ENCODE results near the gene LRRC75B. TPM values are rescaled to one million over a fixed set of nuclear protein-coding genes. Genes with fewer than 3 reads are reported as not detected.
A peak's percentile ranks its signal among the peaks of the same experiment; 100 is the strongest.

Gene LRRC75B
- total and polyA plus RNA-seq, 9 donors = 8.0 to 14.9 (median 9.1) TPM

GRCh38 chr22:24587251-24587650 is 5.6 kb downstream of the LRRC75B start:
- H3K4me1 ChIP-seq (ENCODE audit: control insufficient read depth, insufficient read depth, low read length) = peaks cover 24% of the 10 kb centered on the region
- peaks cover 44% of the 10 kb centered on the region for H3K36me3 ChIP-seq (ENCODE audit: control insufficient read depth, insufficient read depth, low read length)
- no peak overlapping the region for H3K4me3 ChIP-seq (ENCODE audit: low read length)
- H3K27me3 ChIP-seq (ENCODE audit: control insufficient read depth, insufficient read depth, low read length) = no peaks in the 10 kb centered on the region
- no peak for DNase-seq
- 77% methylated on average over 2 of the region's 5 CpGs for WGBS (ENCODE audit: insufficient coverage)
- no peaks in the 10 kb centered on the region for H3K9me3 ChIP-seq (replicated peaks; ENCODE audit: control insufficient read depth, low read depth, low read length)
- no peak overlapping the region for H3K27ac ChIP-seq (ENCODE audit: low read length)

DNA sequence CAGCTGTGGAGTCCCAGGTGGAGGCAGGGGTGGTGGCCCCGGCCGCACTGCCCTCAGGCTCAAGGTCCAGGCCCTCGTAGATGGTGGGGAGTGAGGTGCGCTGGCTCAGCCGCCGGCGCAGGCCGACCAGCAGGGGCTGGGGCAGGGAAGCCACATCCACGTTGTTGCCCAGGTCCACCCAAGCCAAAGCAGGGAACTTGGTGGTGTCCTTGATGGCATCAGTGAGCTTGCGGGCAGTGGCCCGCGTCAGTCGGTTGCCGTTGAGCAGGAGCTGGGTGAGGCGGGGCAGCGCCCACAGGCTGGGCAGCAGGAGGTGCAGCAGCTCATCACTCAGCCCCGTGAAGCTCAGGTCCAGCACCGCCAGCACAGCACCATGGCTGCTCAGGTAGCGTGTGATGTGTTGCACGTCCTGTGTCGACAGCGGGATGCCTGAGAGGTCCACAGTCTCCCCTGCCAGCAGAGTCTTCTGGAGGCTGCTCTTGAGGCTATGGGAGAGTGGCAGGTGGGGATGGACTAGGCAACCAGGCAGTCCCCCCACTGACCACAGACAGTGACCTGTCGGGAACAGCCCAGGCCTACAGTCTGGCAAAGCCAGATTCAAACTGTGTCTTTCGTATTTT is 6.8 kb downstream of the LRRC75B start:
- DNase-seq = no peak
- Histone ChIP-seq H3K27ac (ENCODE audit: low read length) (no peak overlapping the region), H3K4me3 (ENCODE audit: low read length) (no peak overlapping the region), H3K9me3 (replicated peaks; ENCODE audit: control insufficient read depth, low read depth, low read length) (no peaks in the 10 kb centered on the region), H3K4me1 (ENCODE audit: control insufficient read depth, insufficient read depth, low read length) (peaks cover 19% of the 10 kb centered on the region), H3K36me3 (ENCODE audit: control insufficient read depth, insufficient read depth, low read length) (peaks cover 44% of the 10 kb centered on the region), H3K27me3 (ENCODE audit: control insufficient read depth, insufficient read depth, low read length) (no peaks in the 10 kb centered on the region)
- WGBS (ENCODE audit: insufficient coverage) = 92% methylated on average over 24 of the region's 24 CpGs

- peaks cover 44% of the 10 kb centered on the region for H3K36me3 ChIP-seq (ENCODE audit: control insufficient read depth, insufficient read depth, low read length)
- no peak overlapping the region for H3K27ac ChIP-seq (ENCODE audit: low read length)
- H3K4me3 ChIP-seq (ENCODE audit: low read length) = no peak overlapping the region
- H3K27me3 ChIP-seq (ENCODE audit: control insufficient read depth, insufficient read depth, low read length) = no peaks in the 10 kb centered on the region
- no peak for DNase-seq
- peaks cover 19% of the 10 kb centered on the region for H3K4me1 ChIP-seq (ENCODE audit: control insufficient read depth, insufficient read depth, low read length)
- no peaks in the 10 kb centered on the region for H3K9me3 ChIP-seq (replicated peaks; ENCODE audit: control insufficient read depth, low read depth, low read length)
- 86% methylated on average over 2 of the region's 3 CpGs for WGBS (ENCODE audit: insufficient coverage)
Observed at GRCh38 chr22:24585461-24585860, 7.4 kb downstream of the LRRC75B start.

DNA sequence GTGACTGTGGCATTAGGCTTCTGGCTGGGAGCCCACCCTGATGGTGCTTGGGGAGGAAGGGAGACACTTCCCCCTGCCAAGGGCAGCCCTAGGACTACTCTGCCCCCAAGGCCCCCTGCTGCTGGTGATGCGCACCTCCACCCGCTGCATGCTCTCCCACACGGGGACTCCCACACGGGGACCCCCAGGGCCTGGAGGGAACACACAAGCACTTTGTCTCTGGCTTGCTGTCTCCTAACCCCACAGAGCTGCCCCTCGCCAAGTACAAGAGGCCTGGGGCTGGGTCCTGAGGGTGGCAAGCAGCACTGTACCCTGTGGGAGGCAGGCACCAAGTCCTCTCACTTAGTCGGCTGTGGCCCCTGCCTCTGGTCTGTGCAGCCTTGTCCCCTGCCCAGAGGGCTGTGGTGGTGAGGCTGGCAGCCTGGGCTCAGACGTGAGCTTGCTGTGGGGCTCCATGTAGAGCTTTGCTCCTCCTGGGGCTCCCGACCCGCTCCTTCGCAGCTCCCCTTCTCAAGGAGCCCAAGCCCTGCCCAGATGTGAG is 7.9 kb downstream of the LRRC75B start:
- DNase-seq = no peak
- 81% methylated on average over 10 of the region's 10 CpGs for WGBS (ENCODE audit: insufficient coverage)
- no peak overlapping the region for H3K4me3 ChIP-seq (ENCODE audit: low read length)
- peaks cover 44% of the 10 kb centered on the region for H3K36me3 ChIP-seq (ENCODE audit: control insufficient read depth, insufficient read depth, low read length)
- no peaks in the 10 kb centered on the region for H3K9me3 ChIP-seq (replicated peaks; ENCODE audit: control insufficient read depth, low read depth, low read length)
- H3K27ac ChIP-seq (ENCODE audit: low read length) = no peak overlapping the region
- no peaks in the 10 kb centered on the region for H3K27me3 ChIP-seq (ENCODE audit: control insufficient read depth, insufficient read depth, low read length)
- H3K4me1 ChIP-seq (ENCODE audit: control insufficient read depth, insufficient read depth, low read length) = peaks cover 19% of the 10 kb centered on the region

DNA sequence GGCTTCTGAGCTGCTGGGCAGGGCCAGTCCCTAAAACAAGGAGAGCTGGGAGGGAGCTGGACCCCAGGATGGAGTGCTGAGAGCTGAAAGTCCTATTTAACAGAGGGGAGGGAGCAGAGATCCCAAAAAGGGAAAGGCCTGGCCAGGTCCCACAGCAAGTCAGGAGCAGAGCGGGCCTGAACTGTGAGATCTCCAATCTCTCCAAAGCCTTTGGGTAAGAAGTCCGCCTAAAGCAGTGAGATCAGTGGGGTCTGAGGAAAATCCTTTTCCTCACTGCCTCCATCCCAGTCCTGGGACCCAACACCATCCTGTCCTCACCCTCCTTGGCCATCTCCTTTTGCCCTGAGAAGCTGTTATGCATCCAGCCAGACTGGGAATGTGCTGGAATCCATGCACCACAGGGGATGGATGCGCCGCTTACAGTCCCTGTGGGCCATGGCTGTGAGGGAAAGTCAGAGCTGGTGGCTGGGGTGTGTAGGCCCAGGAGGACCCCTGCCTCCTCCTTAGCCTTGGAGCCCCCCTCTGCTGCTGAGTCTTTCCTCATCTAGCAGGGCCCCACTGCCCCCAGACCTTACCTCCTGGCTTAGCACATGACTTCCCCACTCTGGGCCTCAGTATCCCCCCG is 8.6 kb downstream of the LRRC75B start:
- H3K4me3 ChIP-seq (ENCODE audit: low read length) = no peak overlapping the region
- peaks cover 40% of the 10 kb centered on the region for H3K36me3 ChIP-seq (ENCODE audit: control insufficient read depth, insufficient read depth, low read length)

DNA sequence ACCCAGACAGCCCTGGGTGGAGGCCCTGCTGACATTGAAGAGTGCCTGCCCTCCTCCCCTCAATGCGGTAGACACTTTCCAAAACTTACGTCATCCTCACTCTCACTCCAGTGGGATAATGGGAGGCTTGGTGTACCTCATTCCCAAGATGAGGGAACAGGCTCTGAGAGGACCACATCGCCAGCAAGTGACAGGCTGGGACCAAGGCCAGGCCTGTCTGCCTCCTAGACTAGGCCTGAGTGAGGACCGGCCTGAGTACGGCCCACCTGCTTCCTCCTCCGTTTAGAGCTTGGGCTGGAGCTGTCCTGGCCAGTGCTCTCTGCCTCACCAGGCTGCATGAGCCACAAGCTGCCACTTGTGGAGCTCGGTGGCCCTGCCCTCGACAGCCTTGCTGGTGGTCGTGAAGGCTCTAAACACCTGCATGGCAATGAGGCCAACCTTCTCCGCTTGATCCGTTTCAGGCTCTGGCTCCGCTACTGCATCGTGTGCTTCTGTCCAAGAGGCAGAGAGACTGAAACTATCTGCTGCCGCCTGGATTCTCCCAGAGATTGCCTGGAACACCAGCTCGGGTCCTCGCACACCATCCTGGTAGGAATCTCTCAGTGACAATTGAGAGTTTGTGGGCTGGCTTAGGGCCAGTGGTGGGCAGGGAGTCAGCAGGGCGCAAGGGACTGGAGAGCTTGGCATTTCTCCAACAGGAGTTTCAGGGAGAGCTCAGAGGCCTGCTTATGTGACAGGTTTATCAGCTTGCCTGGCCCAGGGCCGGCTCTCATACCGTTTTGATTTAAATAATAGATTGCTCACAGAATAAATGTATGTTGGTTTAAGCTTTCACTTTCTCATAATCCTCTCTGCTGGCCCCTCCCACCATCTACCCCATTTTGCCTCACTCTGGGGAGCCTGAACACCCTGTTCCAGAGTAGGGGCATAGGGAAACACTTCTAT is 9.4 kb downstream of the LRRC75B start:
- Histone ChIP-seq H3K4me3 (ENCODE audit: low read length) (no peak overlapping the region), H3K9me3 (replicated peaks; ENCODE audit: control insufficient read depth, low read depth, low read length) (no peaks in the 10 kb centered on the region), H3K36me3 (ENCODE audit: control insufficient read depth, insufficient read depth, low read length) (peaks cover 34% of the 10 kb centered on the region), H3K4me1 (ENCODE audit: control insufficient read depth, insufficient read depth, low read length) (peaks cover 19% of the 10 kb centered on the region), H3K27me3 (ENCODE audit: control insufficient read depth, insufficient read depth, low read length) (no peaks in the 10 kb centered on the region), H3K27ac (ENCODE audit: low read length) (peak overlapping the region; percentile 40)
- WGBS (ENCODE audit: insufficient coverage) = 54% methylated on average over 15 of the region's 19 CpGs
- DNase-seq = peak; percentile 38

More for the DNA sequence above, 8.6 kb downstream of the LRRC75B start:
- no CpG with 5 or more reads among the region's 5 CpGs for WGBS (ENCODE audit: insufficient coverage)
- Histone ChIP-seq H3K9me3 (replicated peaks; ENCODE audit: control insufficient read depth, low read depth, low read length) (no peaks in the 10 kb centered on the region), H3K27ac (ENCODE audit: low read length) (peak overlapping the region; percentile 40), H3K27me3 (ENCODE audit: control insufficient read depth, insufficient read depth, low read length) (no peaks in the 10 kb centered on the region), H3K4me1 (ENCODE audit: control insufficient read depth, insufficient read depth, low read length) (peaks cover 19% of the 10 kb centered on the region)
- no peak for DNase-seq

- Histone ChIP-seq H3K36me3 (ENCODE audit: control insufficient read depth, insufficient read depth, low read length) (peaks cover 22% of the 10 kb centered on the region), H3K27ac (ENCODE audit: low read length) (no peak overlapping the region), H3K27me3 (ENCODE audit: control insufficient read depth, insufficient read depth, low read length) (no peaks in the 10 kb centered on the region), H3K4me1 (ENCODE audit: control insufficient read depth, insufficient read depth, low read length) (peaks cover 19% of the 10 kb centered on the region), H3K9me3 (replicated peaks; ENCODE audit: control insufficient read depth, low read depth, low read length) (no peaks in the 10 kb centered on the region), H3K4me3 (ENCODE audit: low read length) (no peak overlapping the region)
- no peak for DNase-seq
- WGBS (ENCODE audit: insufficient coverage) = 83% methylated on average over 10 of the region's 12 CpGs
Observed at GRCh38 chr22:24582056-24582814, 10.6 kb downstream of the LRRC75B start.

- Histone ChIP-seq H3K4me3 (ENCODE audit: low read length) (no peak overlapping the region), H3K9me3 (replicated peaks; ENCODE audit: control insufficient read depth, low read depth, low read length) (no peaks in the 10 kb centered on the region), H3K36me3 (ENCODE audit: control insufficient read depth, insufficient read depth, low read length) (peaks cover 16% of the 10 kb centered on the region), H3K27ac (ENCODE audit: low read length) (no peak overlapping the region), H3K27me3 (ENCODE audit: control insufficient read depth, insufficient read depth, low read length) (no peaks in the 10 kb centered on the region), H3K4me1 (ENCODE audit: control insufficient read depth, insufficient read depth, low read length) (peaks cover 19% of the 10 kb centered on the region)
- no CpG with 5 or more reads among the region's 2 CpGs for WGBS (ENCODE audit: insufficient coverage)
- DNase-seq = no peak
Observed at GRCh38 chr22:24580276-24580675, 12.6 kb downstream of the LRRC75B start.

- Histone ChIP-seq H3K27me3 (ENCODE audit: control insufficient read depth, insufficient read depth, low read length) (no peaks in the 10 kb centered on the region), H3K9me3 (replicated peaks; ENCODE audit: control insufficient read depth, low read depth, low read length) (no peaks in the 10 kb centered on the region), H3K36me3 (ENCODE audit: control insufficient read depth, insufficient read depth, low read length) (peaks cover 16% of the 10 kb centered on the region), H3K27ac (ENCODE audit: low read length) (no peak overlapping the region), H3K4me3 (ENCODE audit: low read length) (no peak overlapping the region), H3K4me1 (ENCODE audit: control insufficient read depth, insufficient read depth, low read length) (peaks cover 13% of the 10 kb centered on the region)
- no CpG with 5 or more reads among the region's 1 CpG for WGBS (ENCODE audit: insufficient coverage)
- no peak for DNase-seq
Observed at GRCh38 chr22:24579258-24579601, 13.6 kb downstream of the LRRC75B start.

All from muscle of leg (tissue), 11 donors.